HEK293T (cell line): Measurements from ENCODE around the gene ARHGEF6.

Source experiments
- ARNT ChIP-seq: fragments of 450-650 bp; IDR thresholded peaks from 2 replicates; pipeline ENCODE4 v1.6.1; 2017; ENCODE audit warnings: mild to moderate bottlenecking
- BHLHE40 ChIP-seq: fragments of 450-650 bp; IDR thresholded peaks from 2 replicates; pipeline ENCODE4 v1.6.1; 2016; ENCODE audit warnings: mild to moderate bottlenecking, moderate library complexity, borderline replicate concordance
- FOXA1 ChIP-seq: fragments of 450-650 bp; IDR thresholded peaks from 2 replicates; pipeline ENCODE4 v1.6.1; 2016; ENCODE audit warnings: mild to moderate bottlenecking
- FOXK2 ChIP-seq: fragments of 450-650 bp; IDR thresholded peaks from 2 replicates; pipeline ENCODE4 v1.6.1; 2016; ENCODE audit warnings: mild to moderate bottlenecking
- FOXM1 ChIP-seq: fragments of 450-650 bp; IDR thresholded peaks from 2 replicates; pipeline ENCODE4 v1.6.1; 2017; ENCODE audit warnings: mild to moderate bottlenecking, borderline replicate concordance
- NFRKB ChIP-seq: fragments of 450-650 bp; IDR thresholded peaks from 2 replicates; pipeline ENCODE4 v1.6.1; 2016; ENCODE audit warnings: mild to moderate bottlenecking, moderate library complexity
- SP1 ChIP-seq: fragments of 450-650 bp; IDR thresholded peaks from 2 replicates; pipeline ENCODE4 v1.6.1; 2017
- SUZ12 ChIP-seq: fragments of 450-650 bp; IDR thresholded peaks from 2 replicates; pipeline ENCODE4 v1.6.1; 2016; ENCODE audit warnings: mild to moderate bottlenecking

DNA sequence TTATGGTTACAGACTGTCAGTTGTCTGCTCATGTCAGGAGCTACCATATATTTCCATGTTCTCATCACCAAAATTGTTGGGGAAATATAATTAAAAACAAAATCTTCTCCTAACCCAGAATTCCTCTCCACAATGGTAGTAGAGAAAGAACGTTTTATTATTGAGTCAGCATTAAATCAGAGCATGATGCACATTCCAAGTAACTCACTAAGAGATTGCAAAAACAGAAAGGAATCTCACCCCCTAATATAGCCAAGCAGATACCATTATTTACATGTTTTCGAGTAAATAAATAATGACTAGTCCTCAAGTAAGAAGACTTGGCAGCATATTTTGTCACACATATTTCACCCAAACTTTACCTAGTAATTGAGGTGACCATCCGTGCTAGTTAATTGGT is 36.2 kb upstream of the ARHGEF6 start:
- no peak for TF ChIP-seq FOXM1
- TF ChIP-seq FOXK2 = no peak
- TF ChIP-seq ARNT = no peak
- no peak for TF ChIP-seq SP1
- no peak for TF ChIP-seq NFRKB
- TF ChIP-seq SUZ12 = no peak
- TF ChIP-seq FOXA1 = no peak
- TF ChIP-seq BHLHE40 = no peak
